Smooth muscle cell (in vitro differentiated cells): ENCODE results near the gene TEDC2. TPM values are rescaled to one million over a fixed set of nuclear protein-coding genes. Genes with fewer than 3 reads are reported as not detected.

Experiments
- DNase-seq: peaks from one replicate; lab custom pipeline; 2025; ENCODE audit not compliant: unreplicated experiment; lab: John Stamatoyannopoulos, UW
- H2AFZ ChIP-seq: fragments of 200-600 bp; sonication (generic); 2 replicates; pipeline ENCODE4 v1.6.0; 2016; ENCODE audit warnings: antibody characterized with exemption, low read depth, mild to moderate bottlenecking
- H3F3A ChIP-seq: fragments of 200-600 bp; sonication (generic); 2 replicates; pipeline ENCODE4 v1.6.0; 2017; ENCODE audit warnings: antibody characterized with exemption, low read depth
- H3K27ac ChIP-seq: fragments of 200-600 bp; sonication (generic); 2 replicates; pipeline ENCODE4 v1.5.1; 2016; ENCODE audit warnings: low read depth, mild to moderate bottlenecking
- H3K27me3 ChIP-seq: fragments of 200-600 bp; sonication (generic); 2 replicates; pipeline ENCODE4 v1.6.1; 2016; ENCODE audit warnings: low read depth, mild to moderate bottlenecking
- H3K36me3 ChIP-seq: fragments of 200-600 bp; sonication (generic); 2 replicates; pipeline ENCODE4 v1.5.1; 2016; ENCODE audit warnings: low read depth
- H3K4me1 ChIP-seq: fragments of 200-600 bp; sonication (generic); 2 replicates; pipeline ENCODE4 v1.5.1; 2016; ENCODE audit warnings: low read depth
- H3K4me2 ChIP-seq: fragments of 200-600 bp; sonication (generic); 2 replicates; pipeline ENCODE4 v1.6.0; 2016; ENCODE audit warnings: mild to moderate bottlenecking
- H3K4me3 ChIP-seq: fragments of 200-600 bp; sonication (generic); 2 replicates; pipeline ENCODE4 v1.5.1; 2016; ENCODE audit warnings: mild to moderate bottlenecking
- H3K79me2 ChIP-seq: fragments of 200-600 bp; sonication (generic); 2 replicates; pipeline ENCODE4 v1.6.0; 2016; ENCODE audit warnings: low read depth, mild to moderate bottlenecking
- H3K9ac ChIP-seq: fragments of 200-600 bp; sonication (generic); 2 replicates; pipeline ENCODE4 v1.6.0; 2016; ENCODE audit warnings: low read depth
- H3K9me3 ChIP-seq: fragments of 200-600 bp; sonication (generic); replicated peaks from 2 replicates; pipeline ENCODE4 v1.5.1; 2016; ENCODE audit warnings: low read depth
- H4K20me1 ChIP-seq: fragments of 200-600 bp; sonication (generic); 2 replicates; pipeline ENCODE4 v1.6.0; 2016; ENCODE audit warnings: low read depth
- CTCF ChIP-seq: fragments of 200-600 bp; sonication (generic); IDR thresholded peaks from 2 replicates; pipeline ENCODE4 v1.5.1; 2017; ENCODE audit warnings: borderline replicate concordance, mild to moderate bottlenecking, antibody characterized with exemption; ENCODE audit not compliant: insufficient read depth, poor library complexity, severe bottlenecking
- WGBS: methylation state at CpG from one replicate; pipeline ENCODE4 v1.1.7; 2016; ENCODE audit warnings: low lambda C conversion rate; 5-methylcytosine and 5-hydroxymethylcytosine counted together
- polyA plus RNA-seq: library from polyadenylated mRNA; unstranded; fragments of >200 nt; fragmentation: Nextera tagmentation; extraction: Ambion mirVana; gene quantifications from 2 replicates; pipeline ENCODE4 v1.2.1, GENCODE V29; 2016
- total RNA-seq: library from RNA; depleted of rRNA; stranded (reverse); fragments of >200 nt; gene quantifications from 2 replicates; pipeline ENCODE4 v1.2.3, GENCODE V29; 2014

Gene TEDC2
- total and polyA plus RNA-seq, 2 experiments from 2014 or later = 8.0 to 13.3 TPM

DNA sequence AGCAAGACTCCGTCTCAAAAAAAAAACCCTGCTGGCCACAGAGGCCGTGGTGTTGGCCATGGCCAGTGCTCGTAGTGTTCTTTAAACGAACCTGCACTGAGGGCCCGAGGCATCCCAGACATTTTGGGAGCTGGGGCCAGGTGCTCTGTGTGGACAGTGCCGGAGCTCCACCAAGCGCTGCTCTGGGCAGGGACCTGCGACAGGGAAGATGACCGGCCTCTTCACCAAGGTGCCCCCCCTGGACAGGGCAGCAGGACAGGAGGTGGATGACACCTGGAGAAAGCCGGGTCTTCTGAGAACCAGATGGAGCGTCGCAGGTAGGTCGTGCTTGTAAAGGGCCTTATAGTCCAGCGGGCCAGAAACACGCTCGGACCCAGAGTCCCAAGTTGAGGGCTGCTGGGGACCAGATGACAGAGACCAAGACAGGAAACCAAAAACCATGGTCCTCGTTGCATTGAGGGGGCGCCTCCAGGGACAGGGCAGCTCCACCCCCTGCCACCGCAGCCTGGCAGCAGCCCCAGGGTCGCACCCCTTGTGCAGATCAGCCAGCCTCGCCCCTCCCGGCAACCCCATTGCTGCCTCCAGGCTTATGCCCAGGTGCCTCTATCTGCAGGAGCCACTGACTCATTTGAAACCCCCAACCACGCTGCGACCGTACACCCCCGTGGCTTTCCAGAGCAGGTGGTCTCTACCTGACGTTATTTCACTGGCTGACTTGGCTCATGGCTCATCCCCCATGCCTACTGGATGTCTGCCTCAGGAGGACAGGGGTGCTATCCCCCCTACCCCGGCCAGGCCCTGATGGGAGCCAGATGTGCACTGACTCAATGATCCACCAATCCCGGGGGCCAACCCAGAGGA is 7.0 kb downstream of the TEDC2 start:
- Histone ChIP-seq H3K27me3 (no peaks in the 10 kb centered on the region), H3K9me3 (no peaks in the 10 kb centered on the region), H3K4me3 (peak overlapping the region; percentile 67), H3K36me3 (no peaks in the 10 kb centered on the region), H3K27ac (no peak overlapping the region), H3K4me2 (peak overlapping the region; percentile 98), H3K4me1 (peaks cover 28% of the 10 kb centered on the region), H2AFZ (no peak overlapping the region), H4K20me1 (no peaks in the 10 kb centered on the region), H3F3A (peaks cover 8% of the 10 kb centered on the region), H3K9ac (no peak overlapping the region), H3K79me2 (no peaks in the 10 kb centered on the region)
- WGBS = 89% methylated on average over 29 of the region's 29 CpGs
- no peak for DNase-seq
- no peak for TF ChIP-seq CTCF

GRCh38 chr16:2467528-2468232 is 7.8 kb downstream of the TEDC2 start:
- peak overlapping the region; percentile 75 for H2AFZ ChIP-seq
- H3K36me3 ChIP-seq = no peaks in the 10 kb centered on the region
- peak overlapping the region; percentile 62 for H3K9ac ChIP-seq
- H3K4me2 ChIP-seq = peak overlapping the region; percentile 98
- no peaks in the 10 kb centered on the region for H4K20me1 ChIP-seq
- H3K27me3 ChIP-seq = no peaks in the 10 kb centered on the region
- TF ChIP-seq CTCF = no peak
- H3K4me3 ChIP-seq = peak overlapping the region; percentile 67
- no peaks in the 10 kb centered on the region for H3K9me3 ChIP-seq
- H3K79me2 ChIP-seq = no peaks in the 10 kb centered on the region
- no peak overlapping the region for H3K27ac ChIP-seq
- peaks cover 8% of the 10 kb centered on the region for H3F3A ChIP-seq
- WGBS = 2% methylated on average over 68 of the region's 80 CpGs
- DNase-seq = peak; percentile 43
- H3K4me1 ChIP-seq = peaks cover 28% of the 10 kb centered on the region

DNA sequence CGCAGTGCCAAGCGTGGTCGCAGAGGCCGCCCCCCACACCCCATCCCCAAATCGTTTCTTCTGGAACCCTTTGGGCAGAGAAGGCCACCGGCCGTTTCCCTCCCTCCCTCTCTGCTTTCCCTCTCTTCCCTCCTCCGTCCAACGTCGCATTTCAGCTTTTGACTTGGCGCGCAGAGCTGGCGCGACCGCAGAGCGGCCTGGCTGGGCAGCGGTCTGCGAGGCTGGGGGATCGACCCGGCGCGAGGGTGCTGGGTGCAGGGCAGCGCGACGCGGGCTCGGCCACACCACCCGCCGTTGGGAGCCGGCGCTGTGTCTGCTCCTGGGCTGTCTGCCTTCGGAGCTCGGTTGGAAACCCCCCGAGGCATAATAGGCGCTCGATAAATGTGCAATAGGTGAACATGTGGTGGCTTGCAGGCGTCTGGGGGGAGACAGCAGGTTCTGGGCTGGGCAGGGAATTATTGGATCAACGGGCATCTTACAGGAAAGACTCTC is 8.4 kb downstream of the TEDC2 start:
- Histone ChIP-seq H3K9me3 (no peaks in the 10 kb centered on the region), H4K20me1 (peaks cover 4% of the 10 kb centered on the region), H3F3A (peaks cover 8% of the 10 kb centered on the region), H2AFZ (peak overlapping the region; percentile 75), H3K79me2 (no peaks in the 10 kb centered on the region), H3K36me3 (no peaks in the 10 kb centered on the region), H3K9ac (peak overlapping the region; percentile 62), H3K4me2 (peak overlapping the region; percentile 98), H3K27ac (no peak overlapping the region), H3K4me1 (peaks cover 28% of the 10 kb centered on the region), H3K4me3 (peak overlapping the region; percentile 67), H3K27me3 (no peaks in the 10 kb centered on the region)
- no peak for DNase-seq
- WGBS = 3% methylated on average over 32 of the region's 38 CpGs
- TF ChIP-seq CTCF = no peak
